Stimulated activated CD8-positive, alpha-beta memory T cell treated with anti-CD3 and anti-CD28 coated beads, Interleukin-4, amount 100 ng/mL, for 24 hours (primary cell): ENCODE results near the gene MYO7A.

Experiments
- DNase-seq: peaks from one replicate; pipeline ENCODE4 v3.0.0-alpha.2; 2020; ENCODE audit warnings: low read depth

Gene MYO7A

DNA sequence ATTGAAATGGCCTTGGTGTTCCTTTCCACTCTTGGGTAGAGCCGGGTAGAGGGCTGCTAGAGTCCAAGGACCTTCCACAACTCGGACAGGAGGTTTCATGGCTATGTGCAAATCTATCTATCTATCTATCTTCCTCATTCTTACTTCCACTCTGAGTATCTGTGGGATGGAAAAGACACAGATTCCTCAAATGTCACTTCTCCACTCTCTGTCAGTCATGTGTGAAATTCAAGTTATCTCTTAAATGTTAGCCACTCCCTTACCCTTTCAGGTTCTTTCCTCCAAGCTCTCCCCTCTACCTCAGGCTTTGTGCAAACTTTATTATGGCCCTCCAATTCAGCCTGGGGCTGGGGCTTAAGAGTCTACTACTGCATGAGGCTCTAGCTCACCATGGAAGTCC lies 89.1 kb downstream of the MYO7A start:
- DNase-seq: no peak

DNA sequence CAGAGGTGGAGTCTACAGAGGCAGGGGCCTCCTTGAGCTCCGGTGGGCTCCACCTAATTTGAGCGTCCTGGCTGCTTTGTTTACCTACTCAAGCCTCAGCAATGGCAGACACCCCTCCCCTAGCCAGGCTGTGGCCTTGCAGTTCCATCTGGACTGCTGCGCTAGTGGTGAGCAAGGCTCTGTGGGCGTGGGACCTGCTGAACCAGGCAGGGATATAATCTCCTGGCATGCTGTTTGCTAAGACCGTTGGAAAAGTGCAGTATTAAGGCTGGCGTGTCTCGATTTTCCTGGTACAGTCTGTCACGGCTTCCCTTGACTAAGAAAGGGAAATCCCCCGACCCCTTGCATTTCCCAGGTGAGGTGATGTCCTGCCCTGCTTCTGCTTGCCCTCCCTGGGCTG lies 95.8 kb downstream of the MYO7A start:
- no peak for DNase-seq

GRCh38 chr11:77230878-77231605 lies 103.0 kb downstream of the MYO7A start:
- DNase-seq: no peak

GRCh38 chr11:77231800-77232199 lies 103.8 kb downstream of the MYO7A start:
- DNase-seq: no peak

- no peak for DNase-seq
Measured at GRCh38 chr11:77232242-77232641, 104.2 kb downstream of the MYO7A start.

DNA sequence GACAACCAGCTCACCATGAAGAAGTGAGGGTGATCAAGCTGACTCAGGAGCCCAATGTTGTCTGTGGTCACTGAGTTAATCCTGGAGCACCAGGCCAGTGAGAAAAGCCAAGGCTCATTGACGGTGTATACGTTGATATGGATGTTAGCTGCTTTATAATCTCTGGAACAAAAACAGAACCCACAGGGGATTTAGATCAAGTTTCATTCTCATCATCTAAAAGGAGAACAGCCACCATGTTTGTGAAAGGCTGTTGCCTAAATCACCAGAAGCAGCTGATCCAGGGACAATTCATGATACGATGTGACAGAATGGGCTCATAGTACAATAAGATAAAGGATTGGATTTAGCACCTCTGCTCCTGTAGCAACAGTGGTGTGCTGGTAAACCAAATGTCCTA lies 105.0 kb downstream of the MYO7A start:
- no peak for DNase-seq

- DNase-seq: no peak
Measured at GRCh38 chr11:77236901-77237300, 108.9 kb downstream of the MYO7A start.

- no peak for DNase-seq
Measured at GRCh38 chr11:77244277-77245027, 116.4 kb downstream of the MYO7A start.

DNA sequence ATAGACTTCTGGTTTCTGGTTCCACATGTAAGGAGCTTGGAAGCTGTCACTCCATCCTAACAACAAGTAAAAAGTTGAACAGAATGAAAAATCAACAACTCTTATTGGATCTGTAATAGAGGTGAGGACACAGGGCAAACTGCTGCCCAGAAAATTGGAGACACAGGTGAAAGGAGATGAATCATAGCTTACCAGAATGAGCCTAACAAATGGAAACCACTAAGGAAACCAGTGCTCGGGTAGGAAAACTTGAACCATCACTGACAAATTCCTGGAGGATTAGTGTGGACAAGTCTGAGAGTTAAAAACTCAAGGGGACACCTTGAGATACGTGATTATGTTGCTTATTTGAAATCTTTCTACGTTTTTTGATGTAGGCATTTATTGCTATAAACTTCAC lies 121.4 kb downstream of the MYO7A start:
- DNase-seq: no peak

GRCh38 chr11:77250881-77251640 lies 123.0 kb downstream of the MYO7A start:
- no peak for DNase-seq

GRCh38 chr11:77252555-77253270 lies 124.7 kb downstream of the MYO7A start:
- no peak for DNase-seq

- no peak for DNase-seq
Measured at GRCh38 chr11:77253690-77254089, 125.6 kb downstream of the MYO7A start.

GRCh38 chr11:77259641-77260040 lies 131.6 kb downstream of the MYO7A start:
- no peak for DNase-seq

GRCh38 chr11:77262803-77263202 lies 134.8 kb downstream of the MYO7A start:
- DNase-seq: no peak
